Measurements from ENCODE around the gene ETV6. TPM values are rescaled to one million over a fixed set of nuclear protein-coding genes. Genes with fewer than 3 reads are reported as not detected.

ETV6 gene
- total RNA-seq, 1 experiment from 2014 or later: 19.3 TPM

DNA sequence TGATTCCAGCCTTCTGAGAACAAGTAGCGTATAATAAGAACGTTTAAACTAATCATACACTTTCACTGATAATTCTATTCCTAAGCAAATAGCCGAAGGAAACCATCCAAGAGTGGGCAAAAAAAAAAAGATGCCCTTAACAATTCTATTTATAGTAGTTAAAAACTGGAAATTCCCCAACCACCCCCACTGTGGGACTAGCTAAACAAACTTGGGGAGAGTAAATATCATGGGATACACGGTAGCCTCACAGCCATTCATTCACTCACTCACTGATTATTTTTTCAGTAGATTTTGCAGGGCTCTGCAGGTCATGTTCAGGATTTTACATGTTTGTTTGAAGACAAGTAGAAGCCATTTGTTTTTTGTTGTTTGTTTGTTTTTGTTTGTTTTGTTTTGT lies 197.0 kb downstream of the ETV6 start:
- intact Hi-C loops (cut with micrococcal nuclease): no loop called here
- Mint-ChIP-seq H3K27ac (ENCODE audit: low read depth, unreplicated experiment) (no peak overlapping the region), H3K9me3 (ENCODE audit: unreplicated experiment) (peaks cover 7% of the 10 kb centered on the region), H3K4me3 (ENCODE audit: unreplicated experiment) (no peak overlapping the region), H3K4me1 (ENCODE audit: insufficient read depth, unreplicated experiment) (no peaks in the 10 kb centered on the region), H3K36me3 (ENCODE audit: insufficient read depth, unreplicated experiment) (peaks cover 6% of the 10 kb centered on the region), H3K27me3 (ENCODE audit: insufficient read depth, unreplicated experiment) (no peaks in the 10 kb centered on the region)
- no TSS peak for BruUV-seq (replicated peaks)
- DNase-seq (ENCODE audit: unreplicated experiment): no peak
- ChIA-PET POLR2A (no interaction called here), CTCF (no interaction called here)
- TF ChIP-seq, protein P1, sequence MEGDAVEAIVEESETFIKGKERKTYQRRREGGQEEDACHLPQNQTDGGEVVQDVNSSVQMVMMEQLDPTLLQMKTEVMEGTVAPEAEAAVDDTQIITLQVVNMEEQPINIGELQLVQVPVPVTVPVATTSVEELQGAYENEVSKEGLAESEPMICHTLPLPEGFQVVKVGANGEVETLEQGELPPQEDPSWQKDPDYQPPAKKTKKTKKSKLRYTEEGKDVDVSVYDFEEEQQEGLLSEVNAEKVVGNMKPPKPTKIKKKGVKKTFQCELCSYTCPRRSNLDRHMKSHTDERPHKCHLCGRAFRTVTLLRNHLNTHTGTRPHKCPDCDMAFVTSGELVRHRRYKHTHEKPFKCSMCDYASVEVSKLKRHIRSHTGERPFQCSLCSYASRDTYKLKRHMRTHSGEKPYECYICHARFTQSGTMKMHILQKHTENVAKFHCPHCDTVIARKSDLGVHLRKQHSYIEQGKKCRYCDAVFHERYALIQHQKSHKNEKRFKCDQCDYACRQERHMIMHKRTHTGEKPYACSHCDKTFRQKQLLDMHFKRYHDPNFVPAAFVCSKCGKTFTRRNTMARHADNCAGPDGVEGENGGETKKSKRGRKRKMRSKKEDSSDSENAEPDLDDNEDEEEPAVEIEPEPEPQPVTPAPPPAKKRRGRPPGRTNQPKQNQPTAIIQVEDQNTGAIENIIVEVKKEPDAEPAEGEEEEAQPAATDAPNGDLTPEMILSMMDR (IDR thresholded peaks at IDR 0.05; ENCODE audit: unreplicated experiment): no peak

DNA sequence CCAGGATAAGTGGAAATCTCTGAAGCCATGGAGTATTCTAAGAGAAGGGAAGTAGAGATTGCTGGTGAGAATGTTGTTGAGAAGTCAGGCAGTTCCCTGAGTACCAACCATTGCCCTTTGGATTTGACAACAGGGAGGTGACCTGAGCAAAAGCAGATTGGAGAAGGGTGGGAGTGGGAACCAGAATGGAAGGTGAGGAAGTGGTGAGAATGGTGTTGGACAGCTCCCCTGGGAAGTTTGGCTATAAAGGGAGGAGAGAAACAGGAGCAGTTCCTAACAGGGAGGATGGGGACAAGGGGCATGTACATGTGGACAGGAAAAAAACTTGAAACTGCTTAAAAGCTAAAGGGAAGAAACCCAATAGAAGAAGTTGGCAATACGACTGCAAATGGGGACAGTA lies 198.1 kb downstream of the ETV6 start:
- ChIA-PET CTCF (no interaction called here), POLR2A (interaction anchor here (1.1 to 1.2 kb wide), 2 partner anchors 267 to 510 kb away, joined by 3 to 4 read pairs; partner anchors contain the start of gene BORCS5)
- H3K36me3 Mint-ChIP-seq (ENCODE audit: insufficient read depth, unreplicated experiment): peaks cover 10% of the 10 kb centered on the region
- intact Hi-C loops (cut with micrococcal nuclease): no loop called here
- BruUV-seq (replicated peaks): no TSS peak
- no peaks in the 10 kb centered on the region for H3K27me3 Mint-ChIP-seq (ENCODE audit: insufficient read depth, unreplicated experiment)
- no peak overlapping the region for H3K27ac Mint-ChIP-seq (ENCODE audit: low read depth, unreplicated experiment)
- TF ChIP-seq, protein P1 (IDR thresholded peaks at IDR 0.05; ENCODE audit: unreplicated experiment): no peak
- no peak for DNase-seq (ENCODE audit: unreplicated experiment)
- no peaks in the 10 kb centered on the region for H3K4me1 Mint-ChIP-seq (ENCODE audit: insufficient read depth, unreplicated experiment)
- H3K9me3 Mint-ChIP-seq (ENCODE audit: unreplicated experiment): peaks cover 7% of the 10 kb centered on the region
- no peak overlapping the region for H3K4me3 Mint-ChIP-seq (ENCODE audit: unreplicated experiment)

GRCh38 chr12:11849757-11850504 lies 200.5 kb downstream of the ETV6 start:
- no peak overlapping the region for H3K4me3 Mint-ChIP-seq (ENCODE audit: unreplicated experiment)
- CTCF ChIA-PET: interaction anchor here (0.6 kb wide), 1 partner anchor 1248 kb away, joined by 3 read pairs; no protein-coding TSS in a partner anchor
- intact Hi-C loops (cut with micrococcal nuclease): no loop called here

DNA sequence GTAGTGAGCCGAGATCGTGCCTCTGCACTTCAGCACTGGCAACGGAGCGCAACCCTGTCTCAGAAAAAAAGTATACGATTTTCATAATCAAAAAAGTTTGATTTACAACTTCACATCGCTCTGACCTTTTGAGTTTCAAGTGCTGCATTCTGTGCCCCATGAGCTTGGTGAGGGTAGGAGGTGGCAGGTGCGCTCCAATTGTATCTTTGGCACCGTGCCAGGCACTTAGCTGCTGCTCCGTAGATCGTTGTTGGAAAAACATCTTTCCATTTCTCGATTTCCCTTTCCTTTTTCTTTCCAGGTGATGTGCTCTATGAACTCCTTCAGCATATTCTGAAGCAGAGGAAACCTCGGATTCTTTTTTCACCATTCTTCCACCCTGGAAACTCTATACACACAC lies 203.7 kb downstream of the ETV6 start:
- DNase-seq (ENCODE audit: unreplicated experiment): no peak
- Mint-ChIP-seq H3K9me3 (ENCODE audit: unreplicated experiment) (no peaks in the 10 kb centered on the region), H3K4me1 (ENCODE audit: insufficient read depth, unreplicated experiment) (peaks cover 6% of the 10 kb centered on the region), H3K27me3 (ENCODE audit: insufficient read depth, unreplicated experiment) (no peaks in the 10 kb centered on the region), H3K36me3 (ENCODE audit: insufficient read depth, unreplicated experiment) (peaks cover 29% of the 10 kb centered on the region), H3K27ac (ENCODE audit: low read depth, unreplicated experiment) (no peak overlapping the region), H3K4me3 (ENCODE audit: unreplicated experiment) (no peak overlapping the region)
- ChIA-PET CTCF (no interaction called here), POLR2A (interaction anchor here (0.6 kb wide), 1 partner anchor 652 kb away, joined by 4 read pairs; no protein-coding TSS in a partner anchor)
- TF ChIP-seq, protein P1 (IDR thresholded peaks at IDR 0.05; ENCODE audit: unreplicated experiment): no peak
- intact Hi-C loops (cut with micrococcal nuclease): no loop called here
- BruUV-seq (replicated peaks): no TSS peak

More at GRCh38 chr12:11849757-11850504, 200.5 kb downstream of the ETV6 start:
- Mint-ChIP-seq H3K36me3 (ENCODE audit: insufficient read depth, unreplicated experiment) (peaks cover 21% of the 10 kb centered on the region), H3K27me3 (ENCODE audit: insufficient read depth, unreplicated experiment) (no peaks in the 10 kb centered on the region), H3K27ac (ENCODE audit: low read depth, unreplicated experiment) (no peak overlapping the region), H3K9me3 (ENCODE audit: unreplicated experiment) (peaks cover 7% of the 10 kb centered on the region), H3K4me1 (ENCODE audit: insufficient read depth, unreplicated experiment) (no peaks in the 10 kb centered on the region)
- TF ChIP-seq, protein P1 (IDR thresholded peaks at IDR 0.05; ENCODE audit: unreplicated experiment): no peak
- POLR2A ChIA-PET: interaction anchor here (0.8 kb wide), 1 partner anchor 37 kb away, joined by 3 read pairs; no protein-coding TSS in a partner anchor
- no peak for DNase-seq (ENCODE audit: unreplicated experiment)
- BruUV-seq (replicated peaks): no TSS peak

Measured in MCF 10A (cell line).